Liver (tissue), 3 donors: ENCODE results near the gene TOX2.

Experiments used
- EGR1 ChIP-seq, 2 donors: IDR thresholded peaks; 2 replicates each; pipeline ENCODE4 v1.6.1; 2016 to 2018; ENCODE audit warnings: antibody characterized with exemption in 2 of 2, low read depth in 2 of 2
- GABPA ChIP-seq, 2 donors: IDR thresholded peaks in 1 of 2; conservative IDR thresholded peaks in 1 of 2; 2 replicates each; pipeline ENCODE4 v1.6.1; 2016; ENCODE audit warnings: antibody characterized with exemption in 2 of 2, mild to moderate bottlenecking in 1 of 2, moderate library complexity in 1 of 2
- HNF4A ChIP-seq, 2 donors: conservative IDR thresholded peaks; 2 replicates each; pipeline ENCODE4 v1.6.1; 2016; ENCODE audit warnings: antibody characterized with exemption in 2 of 2, mild to moderate bottlenecking in 2 of 2
- JUND ChIP-seq, 2 donors: IDR thresholded peaks; 2 replicates each; pipeline ENCODE4 v1.6.1; 2016; ENCODE audit warnings: antibody characterized with exemption in 2 of 2
- NR2F2 ChIP-seq: IDR thresholded peaks from 2 replicates; pipeline ENCODE4 v1.6.1; 2016; ENCODE audit warnings: antibody characterized with exemption
- RAD21 ChIP-seq, 2 donors: IDR thresholded peaks; 2 replicates each; pipeline ENCODE4 v1.6.1; 2016; ENCODE audit warnings: antibody characterized with exemption in 2 of 2, mild to moderate bottlenecking in 2 of 2
- REST ChIP-seq: IDR thresholded peaks from 2 replicates; pipeline ENCODE4 v1.6.1; 2016; ENCODE audit warnings: antibody characterized with exemption, mild to moderate bottlenecking
- SP1 ChIP-seq: IDR thresholded peaks from 2 replicates; pipeline ENCODE4 v1.6.1; 2018; ENCODE audit warnings: antibody characterized with exemption, mild to moderate bottlenecking
- TAF1 ChIP-seq: conservative IDR thresholded peaks from 2 replicates; pipeline ENCODE4 v1.6.1; 2016; ENCODE audit warnings: antibody characterized with exemption, mild to moderate bottlenecking
- ZBTB33 ChIP-seq: IDR thresholded peaks from 2 replicates; pipeline ENCODE4 v1.6.1; 2016; ENCODE audit warnings: antibody characterized with exemption
- TF ChIP-seq, protein P1 (sequence below): fragments of 150-350 bp; IDR thresholded peaks from 2 replicates; pipeline ENCODE4 v1.5.1; 2017; ENCODE audit warnings: improper control_type of control experiment, low read depth, low read length; ENCODE audit not compliant: missing input control
- TF ChIP-seq, protein P2 (sequence below): IDR thresholded peaks from 2 replicates; pipeline ENCODE4 v1.6.1; 2016; ENCODE audit warnings: antibody characterized with exemption
- TF ChIP-seq, protein P3 (sequence below): IDR thresholded peaks from 2 replicates; pipeline ENCODE4 v1.6.1; 2016; ENCODE audit warnings: antibody characterized with exemption
- donor health status: healthy.
- donor health status: healthy.

GRCh38 chr20:43904827-43905177 is 9.8 kb upstream of the TOX2 start:
- TF ChIP-seq, protein P1, sequence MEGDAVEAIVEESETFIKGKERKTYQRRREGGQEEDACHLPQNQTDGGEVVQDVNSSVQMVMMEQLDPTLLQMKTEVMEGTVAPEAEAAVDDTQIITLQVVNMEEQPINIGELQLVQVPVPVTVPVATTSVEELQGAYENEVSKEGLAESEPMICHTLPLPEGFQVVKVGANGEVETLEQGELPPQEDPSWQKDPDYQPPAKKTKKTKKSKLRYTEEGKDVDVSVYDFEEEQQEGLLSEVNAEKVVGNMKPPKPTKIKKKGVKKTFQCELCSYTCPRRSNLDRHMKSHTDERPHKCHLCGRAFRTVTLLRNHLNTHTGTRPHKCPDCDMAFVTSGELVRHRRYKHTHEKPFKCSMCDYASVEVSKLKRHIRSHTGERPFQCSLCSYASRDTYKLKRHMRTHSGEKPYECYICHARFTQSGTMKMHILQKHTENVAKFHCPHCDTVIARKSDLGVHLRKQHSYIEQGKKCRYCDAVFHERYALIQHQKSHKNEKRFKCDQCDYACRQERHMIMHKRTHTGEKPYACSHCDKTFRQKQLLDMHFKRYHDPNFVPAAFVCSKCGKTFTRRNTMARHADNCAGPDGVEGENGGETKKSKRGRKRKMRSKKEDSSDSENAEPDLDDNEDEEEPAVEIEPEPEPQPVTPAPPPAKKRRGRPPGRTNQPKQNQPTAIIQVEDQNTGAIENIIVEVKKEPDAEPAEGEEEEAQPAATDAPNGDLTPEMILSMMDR: no peak
- TF ChIP-seq REST (no peak), NR2F2 (no peak), JUND (IDR thresholded peaks at IDR 0.05) (no peak), EGR1 (IDR thresholded peaks at IDR 0.05; ENCODE audit: low read depth in 2 of 2) (no peak), SP1 (no peak), RAD21 (IDR thresholded peaks at IDR 0.05) (no peak), ZBTB33 (no peak), TAF1 (no peak), HNF4A (conservative IDR thresholded peaks at IDR 0.05) (no peak), GABPA (IDR thresholded peaks at IDR 0.05 in 1 of 2, conservative IDR thresholded peaks at IDR 0.05 in 1 of 2) (no peak)
- TF ChIP-seq, protein P2, sequence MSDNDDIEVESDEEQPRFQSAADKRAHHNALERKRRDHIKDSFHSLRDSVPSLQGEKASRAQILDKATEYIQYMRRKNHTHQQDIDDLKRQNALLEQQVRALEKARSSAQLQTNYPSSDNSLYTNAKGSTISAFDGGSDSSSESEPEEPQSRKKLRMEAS: no peak
- TF ChIP-seq, protein P3, sequence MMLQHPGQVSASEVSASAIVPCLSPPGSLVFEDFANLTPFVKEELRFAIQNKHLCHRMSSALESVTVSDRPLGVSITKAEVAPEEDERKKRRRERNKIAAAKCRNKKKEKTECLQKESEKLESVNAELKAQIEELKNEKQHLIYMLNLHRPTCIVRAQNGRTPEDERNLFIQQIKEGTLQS: no peak
